ENCODE data around the gene RAB23.

Gene RAB23

GRCh38 chr6:57262488-57262887 lies 40.4 kb upstream of the RAB23 start:
- Histone ChIP-seq H3K79me2 (ENCODE audit: insufficient read depth, low read length) (no peaks in the 10 kb centered on the region), H3K36me3 (ENCODE audit: insufficient read depth, low read length) (no peaks in the 10 kb centered on the region), H3K4me3 (ENCODE audit: low read depth in 1 of 2, low read length in 2 of 2) (no peak overlapping the region), H3K4me2 (ENCODE audit: insufficient read depth, low read length) (no peak overlapping the region), H3K27me3 (ENCODE audit: insufficient read depth, low read length, poor library complexity) (no peaks in the 10 kb centered on the region), H3K27ac (ENCODE audit: low read length) (no peak overlapping the region), H3K9ac (ENCODE audit: low read depth, low read length) (no peak overlapping the region), H3K4me1 (ENCODE audit: insufficient read depth, low read length) (no peaks in the 10 kb centered on the region), H3K9me3 (ENCODE audit: insufficient read depth, low read length, severe bottlenecking) (no peaks in the 10 kb centered on the region), H4K20me1 (ENCODE audit: insufficient read depth, low read length) (no peaks in the 10 kb centered on the region), H2AFZ (ENCODE audit: low read depth, low read length) (no peak overlapping the region)
- ATAC-seq (ENCODE audit: insufficient read depth, low read depth): no peak
- TF ChIP-seq EZH2 (IDR thresholded peaks at IDR 0.05; ENCODE audit: borderline replicate concordance, low read depth, low read length, severe bottlenecking): no peak
- TF ChIP-seq CTCF (IDR thresholded peaks at IDR 0.05; ENCODE audit: borderline replicate concordance, extremely low read depth, low read length, poor library complexity, severe bottlenecking): no peak
- DNase-seq: no peak

GRCh38 chr6:57261926-57262325 lies 39.8 kb upstream of the RAB23 start:
- Histone ChIP-seq H3K79me2 (ENCODE audit: insufficient read depth, low read length) (no peaks in the 10 kb centered on the region), H3K27me3 (ENCODE audit: insufficient read depth, low read length, poor library complexity) (no peaks in the 10 kb centered on the region), H3K4me1 (ENCODE audit: insufficient read depth, low read length) (no peaks in the 10 kb centered on the region), H3K4me3 (ENCODE audit: low read depth in 1 of 2, low read length in 2 of 2) (no peak overlapping the region), H2AFZ (ENCODE audit: low read depth, low read length) (no peak overlapping the region), H3K4me2 (ENCODE audit: insufficient read depth, low read length) (no peak overlapping the region), H3K36me3 (ENCODE audit: insufficient read depth, low read length) (no peaks in the 10 kb centered on the region), H3K9me3 (ENCODE audit: insufficient read depth, low read length, severe bottlenecking) (no peaks in the 10 kb centered on the region), H4K20me1 (ENCODE audit: insufficient read depth, low read length) (no peaks in the 10 kb centered on the region), H3K27ac (ENCODE audit: low read length) (no peak overlapping the region), H3K9ac (ENCODE audit: low read depth, low read length) (no peak overlapping the region)
- TF ChIP-seq CTCF (IDR thresholded peaks at IDR 0.05; ENCODE audit: borderline replicate concordance, extremely low read depth, low read length, poor library complexity, severe bottlenecking) (no peak), EZH2 (IDR thresholded peaks at IDR 0.05; ENCODE audit: borderline replicate concordance, low read depth, low read length, severe bottlenecking) (no peak)
- DNase-seq (no peak), ATAC-seq (ENCODE audit: insufficient read depth, low read depth) (no peak)

GRCh38 chr6:57259064-57259463 lies 37.0 kb upstream of the RAB23 start:
- H3K4me1 ChIP-seq (ENCODE audit: insufficient read depth, low read length): no peaks in the 10 kb centered on the region
- no peak for TF ChIP-seq EZH2 (IDR thresholded peaks at IDR 0.05; ENCODE audit: borderline replicate concordance, low read depth, low read length, severe bottlenecking)
- no peak for TF ChIP-seq CTCF (IDR thresholded peaks at IDR 0.05; ENCODE audit: borderline replicate concordance, extremely low read depth, low read length, poor library complexity, severe bottlenecking)
- no peak for ATAC-seq (ENCODE audit: insufficient read depth, low read depth)

More at GRCh38 chr6:57259064-57259463, 37.0 kb upstream of the RAB23 start:
- no peak overlapping the region for H3K9ac ChIP-seq (ENCODE audit: low read depth, low read length)
- no peaks in the 10 kb centered on the region for H3K36me3 ChIP-seq (ENCODE audit: insufficient read depth, low read length)
- no peak overlapping the region for H3K4me3 ChIP-seq (ENCODE audit: low read depth in 1 of 2, low read length in 2 of 2)
- no peak for DNase-seq
- H3K4me2 ChIP-seq (ENCODE audit: insufficient read depth, low read length): no peak overlapping the region
- H4K20me1 ChIP-seq (ENCODE audit: insufficient read depth, low read length): no peaks in the 10 kb centered on the region
- no peaks in the 10 kb centered on the region for H3K27me3 ChIP-seq (ENCODE audit: insufficient read depth, low read length, poor library complexity)
- H3K79me2 ChIP-seq (ENCODE audit: insufficient read depth, low read length): no peaks in the 10 kb centered on the region
- H3K27ac ChIP-seq (ENCODE audit: low read length): no peak overlapping the region
- H2AFZ ChIP-seq (ENCODE audit: low read depth, low read length): no peak overlapping the region
- no peaks in the 10 kb centered on the region for H3K9me3 ChIP-seq (ENCODE audit: insufficient read depth, low read length, severe bottlenecking)
